ENCODE data around the gene ARID1B. TPM values are rescaled to one million over a fixed set of nuclear protein-coding genes. Genes with fewer than 3 reads are reported as not detected.

The ARID1B gene
- total and polyA plus RNA-seq, 4 donors: 49.8 to 90.9 (median 59.0) TPM

GRCh38 chr6:157223021-157223430 lies 445.8 kb downstream of the ARID1B start:
- no peak for DNase-seq (ENCODE audit: low read depth in 4 of 6, low spot score in 6 of 6)
- Histone ChIP-seq H3K36me3 (ENCODE audit: control insufficient read depth, insufficient read depth, low read length) (peaks cover 2% of the 10 kb centered on the region), H3K4me1 (ENCODE audit: control insufficient read depth, insufficient read depth, low read length) (peaks cover 19% of the 10 kb centered on the region), H3K27me3 (ENCODE audit: control insufficient read depth, insufficient read depth, low read length) (no peaks in the 10 kb centered on the region), H3K4me3 (ENCODE audit: low read depth, low read length) (no peak overlapping the region), H3K9me3 (ENCODE audit: control insufficient read depth, insufficient read depth, low read length) (no peaks in the 10 kb centered on the region), H3K27ac (ENCODE audit: low read depth, low read length) (no peak overlapping the region)
- 74% methylated on average over 11 of the region's 11 CpGs for WGBS (ENCODE audit: insufficient coverage)

GRCh38 chr6:157223511-157223910 lies 446.3 kb downstream of the ARID1B start:
- no peaks in the 10 kb centered on the region for H3K27me3 ChIP-seq (ENCODE audit: control insufficient read depth, insufficient read depth, low read length)
- H3K4me1 ChIP-seq (ENCODE audit: control insufficient read depth, insufficient read depth, low read length): peaks cover 21% of the 10 kb centered on the region
- H3K9me3 ChIP-seq (ENCODE audit: control insufficient read depth, insufficient read depth, low read length): no peaks in the 10 kb centered on the region
- H3K4me3 ChIP-seq (ENCODE audit: low read depth, low read length): no peak overlapping the region
- peaks cover 2% of the 10 kb centered on the region for H3K36me3 ChIP-seq (ENCODE audit: control insufficient read depth, insufficient read depth, low read length)
- H3K27ac ChIP-seq (ENCODE audit: low read depth, low read length): no peak overlapping the region
- DNase-seq (ENCODE audit: low read depth in 4 of 6, low spot score in 6 of 6): no peak
- 94% methylated on average over 15 of the region's 15 CpGs for WGBS (ENCODE audit: insufficient coverage)

DNA sequence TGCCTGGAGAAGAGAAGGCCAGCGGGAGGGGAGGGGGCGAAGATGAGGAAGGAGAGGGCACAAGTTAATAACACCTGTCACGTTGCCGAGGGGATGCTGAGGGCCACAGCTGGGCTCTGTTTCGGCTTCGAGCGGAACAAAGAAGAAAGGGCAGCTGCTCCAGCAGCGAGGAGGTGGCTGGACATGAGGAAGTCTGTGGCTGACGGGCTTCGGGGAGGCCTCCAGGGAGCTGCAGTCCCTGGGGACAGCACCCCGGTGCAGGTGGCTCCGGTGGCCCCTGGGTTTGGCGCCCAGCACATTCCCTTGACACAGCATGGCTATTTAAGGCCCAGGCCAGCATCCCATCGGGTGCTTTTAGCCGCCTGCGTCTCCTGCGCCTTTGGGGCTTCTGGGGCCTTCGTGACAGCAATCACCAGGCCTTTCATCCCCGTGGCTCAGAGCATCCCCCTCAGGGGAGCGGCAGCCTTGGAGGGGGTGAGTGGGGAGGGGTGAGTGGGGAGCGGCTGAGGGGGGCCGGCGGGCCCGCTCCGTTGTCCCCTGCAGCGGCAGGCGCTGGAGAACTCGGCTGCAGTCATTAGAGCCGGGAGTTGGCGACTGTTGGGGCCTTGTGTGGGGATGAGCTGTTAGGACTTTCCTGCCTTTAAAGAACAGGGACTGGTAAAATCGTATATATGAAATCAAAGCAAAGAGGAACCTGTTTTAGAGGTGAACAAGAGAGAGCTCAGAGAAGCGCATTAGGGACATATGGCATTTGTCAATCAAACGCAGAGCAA lies 447.2 kb downstream of the ARID1B start:
- Histone ChIP-seq H3K27me3 (ENCODE audit: control insufficient read depth, insufficient read depth, low read length) (no peaks in the 10 kb centered on the region), H3K4me3 (ENCODE audit: low read depth, low read length) (no peak overlapping the region), H3K27ac (ENCODE audit: low read depth, low read length) (no peak overlapping the region), H3K4me1 (ENCODE audit: control insufficient read depth, insufficient read depth, low read length) (peaks cover 29% of the 10 kb centered on the region), H3K9me3 (ENCODE audit: control insufficient read depth, insufficient read depth, low read length) (no peaks in the 10 kb centered on the region), H3K36me3 (ENCODE audit: control insufficient read depth, insufficient read depth, low read length) (no peaks in the 10 kb centered on the region)
- 80% methylated on average over 33 of the region's 33 CpGs for WGBS (ENCODE audit: insufficient coverage)
- DNase-seq (ENCODE audit: low read depth in 4 of 6, low spot score in 6 of 6): no peak

GRCh38 chr6:157224951-157225574 lies 447.9 kb downstream of the ARID1B start:
- WGBS (ENCODE audit: insufficient coverage): 83% methylated on average over 25 of the region's 26 CpGs
- peaks cover 29% of the 10 kb centered on the region for H3K4me1 ChIP-seq (ENCODE audit: control insufficient read depth, insufficient read depth, low read length)
- H3K36me3 ChIP-seq (ENCODE audit: control insufficient read depth, insufficient read depth, low read length): no peaks in the 10 kb centered on the region
- H3K27ac ChIP-seq (ENCODE audit: low read depth, low read length): no peak overlapping the region
- no peaks in the 10 kb centered on the region for H3K27me3 ChIP-seq (ENCODE audit: control insufficient read depth, insufficient read depth, low read length)
- H3K4me3 ChIP-seq (ENCODE audit: low read depth, low read length): no peak overlapping the region
- no peaks in the 10 kb centered on the region for H3K9me3 ChIP-seq (ENCODE audit: control insufficient read depth, insufficient read depth, low read length)
- DNase-seq (ENCODE audit: low read depth in 4 of 6, low spot score in 6 of 6): peak in 1 of 6 donors; percentile 47

DNA sequence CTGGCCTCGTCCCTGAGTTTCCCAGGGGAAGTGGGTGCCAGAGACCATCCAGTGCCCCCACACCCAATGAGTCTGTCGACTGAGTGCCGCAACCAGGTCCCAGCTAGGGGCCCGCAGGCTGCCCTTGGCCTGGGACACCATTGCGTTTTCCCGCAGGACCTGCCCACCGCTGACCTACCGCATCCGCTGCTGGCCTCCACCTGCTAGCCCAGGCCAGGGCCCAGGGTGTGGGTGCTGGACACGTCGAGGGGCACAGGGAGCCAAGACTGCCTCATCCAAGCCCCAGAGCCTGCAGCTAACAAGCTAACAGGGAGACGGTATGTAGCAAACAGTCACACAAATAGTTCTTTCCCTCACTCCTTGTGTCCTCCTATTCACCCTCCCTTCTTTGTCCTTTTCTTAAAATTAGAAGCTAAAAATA lies 448.4 kb downstream of the ARID1B start:
- Histone ChIP-seq H3K4me1 (ENCODE audit: control insufficient read depth, insufficient read depth, low read length) (peaks cover 27% of the 10 kb centered on the region), H3K4me3 (ENCODE audit: low read depth, low read length) (no peak overlapping the region), H3K27ac (ENCODE audit: low read depth, low read length) (no peak overlapping the region), H3K27me3 (ENCODE audit: control insufficient read depth, insufficient read depth, low read length) (no peaks in the 10 kb centered on the region), H3K9me3 (ENCODE audit: control insufficient read depth, insufficient read depth, low read length) (no peaks in the 10 kb centered on the region), H3K36me3 (ENCODE audit: control insufficient read depth, insufficient read depth, low read length) (no peaks in the 10 kb centered on the region)
- DNase-seq (ENCODE audit: low read depth in 4 of 6, low spot score in 6 of 6): no peak
- 94% methylated on average over 11 of the region's 12 CpGs for WGBS (ENCODE audit: insufficient coverage)

DNA sequence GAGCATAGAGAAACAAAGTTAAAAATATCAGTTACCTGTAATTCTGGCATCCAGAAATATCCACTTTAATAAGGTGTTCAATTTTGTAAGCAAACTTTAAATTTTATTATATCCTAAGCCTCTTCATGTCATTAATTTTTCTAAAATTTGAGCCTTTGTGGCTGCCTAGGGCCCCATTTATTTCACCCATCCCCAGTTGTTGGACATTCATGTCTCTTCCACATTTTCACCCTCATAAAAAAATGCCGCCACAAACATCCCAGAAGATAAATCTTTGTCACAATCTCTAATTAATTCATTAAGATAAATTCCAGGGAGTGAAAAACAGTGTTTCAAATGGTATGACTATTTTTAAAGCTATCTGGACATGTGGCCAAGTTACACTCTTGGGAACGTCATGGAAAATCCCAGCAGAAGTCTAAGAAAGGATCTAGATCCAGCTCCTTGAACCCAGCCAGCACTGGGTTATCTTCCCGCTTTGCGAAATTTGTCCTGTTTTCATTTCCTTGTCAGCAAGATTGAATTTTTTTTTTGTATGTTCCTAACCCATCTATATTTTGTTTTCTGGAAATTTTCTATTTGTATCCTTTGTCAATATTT lies 448.9 kb downstream of the ARID1B start:
- Histone ChIP-seq H3K27me3 (ENCODE audit: control insufficient read depth, insufficient read depth, low read length) (no peaks in the 10 kb centered on the region), H3K27ac (ENCODE audit: low read depth, low read length) (no peak overlapping the region), H3K36me3 (ENCODE audit: control insufficient read depth, insufficient read depth, low read length) (no peaks in the 10 kb centered on the region), H3K4me1 (ENCODE audit: control insufficient read depth, insufficient read depth, low read length) (peaks cover 25% of the 10 kb centered on the region), H3K9me3 (ENCODE audit: control insufficient read depth, insufficient read depth, low read length) (no peaks in the 10 kb centered on the region), H3K4me3 (ENCODE audit: low read depth, low read length) (no peak overlapping the region)
- DNase-seq (ENCODE audit: low read depth in 4 of 6, low spot score in 6 of 6): no peak
- WGBS (ENCODE audit: insufficient coverage): 92% methylated on average over 1 of the region's 4 CpGs

DNA sequence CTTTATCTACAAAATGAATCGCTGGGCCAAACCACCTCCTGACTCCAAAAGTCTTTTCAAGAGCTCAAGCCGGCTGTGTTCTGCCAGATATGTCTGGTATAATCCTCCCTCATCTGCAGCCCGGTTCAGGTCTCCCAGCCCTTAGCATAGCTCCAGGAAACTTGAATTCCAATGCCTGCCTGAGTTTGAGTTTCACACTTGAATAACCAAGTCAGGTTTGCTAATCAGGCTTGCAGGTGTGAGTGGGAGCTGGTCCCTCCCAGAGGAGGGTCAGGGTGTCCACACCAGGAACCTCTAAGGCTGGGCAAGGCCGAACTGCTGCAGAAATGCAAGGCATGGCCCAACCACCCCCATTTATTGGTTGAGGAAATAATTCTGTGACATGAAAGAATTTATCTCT lies 449.6 kb downstream of the ARID1B start:
- no peak overlapping the region for H3K27ac ChIP-seq (ENCODE audit: low read depth, low read length)
- H3K36me3 ChIP-seq (ENCODE audit: control insufficient read depth, insufficient read depth, low read length): no peaks in the 10 kb centered on the region
- DNase-seq (ENCODE audit: low read depth in 4 of 6, low spot score in 6 of 6): no peak
- H3K9me3 ChIP-seq (ENCODE audit: control insufficient read depth, insufficient read depth, low read length): no peaks in the 10 kb centered on the region
- H3K4me1 ChIP-seq (ENCODE audit: control insufficient read depth, insufficient read depth, low read length): peaks cover 22% of the 10 kb centered on the region
- WGBS (ENCODE audit: insufficient coverage): 72% methylated on average over 3 of the region's 4 CpGs
- no peak overlapping the region for H3K4me3 ChIP-seq (ENCODE audit: low read depth, low read length)
- no peaks in the 10 kb centered on the region for H3K27me3 ChIP-seq (ENCODE audit: control insufficient read depth, insufficient read depth, low read length)

- WGBS (ENCODE audit: insufficient coverage): 95% methylated on average over 30 of the region's 36 CpGs
- no peak overlapping the region for H3K4me3 ChIP-seq (ENCODE audit: low read depth, low read length)
- H3K9me3 ChIP-seq (ENCODE audit: control insufficient read depth, insufficient read depth, low read length): no peaks in the 10 kb centered on the region
- H3K27me3 ChIP-seq (ENCODE audit: control insufficient read depth, insufficient read depth, low read length): no peaks in the 10 kb centered on the region
- H3K27ac ChIP-seq (ENCODE audit: low read depth, low read length): no peak overlapping the region
- peaks cover 22% of the 10 kb centered on the region for H3K4me1 ChIP-seq (ENCODE audit: control insufficient read depth, insufficient read depth, low read length)
- no peaks in the 10 kb centered on the region for H3K36me3 ChIP-seq (ENCODE audit: control insufficient read depth, insufficient read depth, low read length)
- DNase-seq (ENCODE audit: low read depth in 4 of 6, low spot score in 6 of 6): no peak
Observed at GRCh38 chr6:157227202-157228166, 450.3 kb downstream of the ARID1B start.

DNA sequence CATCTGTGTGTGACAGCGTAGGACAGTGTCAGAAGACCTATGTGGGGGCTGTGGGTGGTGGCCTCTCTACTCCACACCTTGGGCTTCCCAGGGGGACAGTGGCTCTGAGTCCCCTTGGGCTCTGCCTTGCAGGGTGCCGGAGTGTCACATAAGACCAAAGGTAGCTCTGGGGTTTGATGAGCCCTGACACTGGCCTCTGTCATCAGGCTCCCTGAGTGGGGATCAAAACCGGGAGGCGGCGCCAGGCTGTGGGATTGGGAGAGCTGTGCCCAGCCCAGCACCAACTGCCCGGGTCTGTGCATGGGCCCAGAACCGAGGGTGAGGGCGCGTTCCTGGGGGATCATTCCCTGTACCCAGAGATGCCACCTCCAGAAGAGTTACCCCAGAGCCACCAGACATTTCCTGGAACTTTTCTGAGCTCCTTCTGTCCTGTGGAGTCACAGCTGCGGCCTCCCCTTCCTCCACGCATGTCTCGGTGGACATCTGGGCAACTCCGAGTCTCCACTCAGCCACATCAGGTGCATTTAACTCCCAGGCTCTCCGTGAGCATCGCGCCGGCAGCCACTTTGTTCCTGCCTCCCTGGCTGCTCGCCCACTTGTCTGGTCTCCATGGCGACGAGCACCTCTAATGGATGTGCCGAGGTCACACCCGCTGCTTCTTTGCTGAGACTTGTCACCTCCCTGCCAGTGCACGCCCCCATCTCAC lies 451.4 kb downstream of the ARID1B start:
- no peak overlapping the region for H3K4me3 ChIP-seq (ENCODE audit: low read depth, low read length)
- H3K27me3 ChIP-seq (ENCODE audit: control insufficient read depth, insufficient read depth, low read length): peaks cover 4% of the 10 kb centered on the region
- peaks cover 22% of the 10 kb centered on the region for H3K4me1 ChIP-seq (ENCODE audit: control insufficient read depth, insufficient read depth, low read length)
- DNase-seq (ENCODE audit: low read depth in 4 of 6, low spot score in 6 of 6): peak in 2 of 6 donors; percentile 69 to 91
- no peaks in the 10 kb centered on the region for H3K36me3 ChIP-seq (ENCODE audit: control insufficient read depth, insufficient read depth, low read length)
- H3K27ac ChIP-seq (ENCODE audit: low read depth, low read length): no peak overlapping the region
- WGBS (ENCODE audit: insufficient coverage): 37% methylated on average over 23 of the region's 23 CpGs
- no peaks in the 10 kb centered on the region for H3K9me3 ChIP-seq (ENCODE audit: control insufficient read depth, insufficient read depth, low read length)
